OCI-LY3 (cell line): ENCODE results near the gene VTI1A.

ENCODE experiments used
- H2AFZ ChIP-seq: fragments of 200-600, 300-600 bp; shearing (Covaris generic); 2 replicates; pipeline ENCODE4 v1.6.0; 2014; ENCODE audit warnings: antibody characterized with exemption, low read depth, low read length
- H3K27ac ChIP-seq: fragments of 200-600, 300-600 bp; sonication (generic); 2 replicates; pipeline ENCODE4 v1.5.1; 2014; ENCODE audit warnings: mild to moderate bottlenecking, low read length, moderate library complexity, mixed read lengths
- H3K27me3 ChIP-seq: fragments of 200-600, 300-600 bp; sonication (generic); 2 replicates; pipeline ENCODE4 v1.6.1; 2014; ENCODE audit warnings: low read depth, low read length, mixed read lengths
- H3K36me3 ChIP-seq: fragments of 200-600, 300-600 bp; sonication (generic); replicated peaks from 2 replicates; pipeline ENCODE3; 2014; ENCODE audit warnings: low read depth, low read length, mixed read lengths
- H3K4me1 ChIP-seq: fragments of 300-600, 200-600 bp; sonication (generic); 2 replicates; pipeline ENCODE4 v1.6.1; 2014; ENCODE audit warnings: low read length, mixed read lengths
- H3K4me2 ChIP-seq: fragments of 200-600, 300-600 bp; sonication (generic); 2 replicates; pipeline ENCODE4 v1.6.1; 2014; ENCODE audit warnings: low read length, mixed read lengths
- H3K4me3 ChIP-seq: fragments of 300-600, 200-600 bp; sonication (generic); 2 replicates; pipeline ENCODE4 v1.5.1; 2014; ENCODE audit warnings: antibody characterized with exemption, mild to moderate bottlenecking, low read length, moderate library complexity
- H3K79me2 ChIP-seq: fragments of 300-600, 200-600 bp; shearing (Covaris generic); 2 replicates; pipeline ENCODE4 v1.6.1; 2014; ENCODE audit warnings: mild to moderate bottlenecking, low read length, mixed read lengths
- H3K9ac ChIP-seq: fragments of 300-600, 200-600 bp; shearing (Covaris generic); 2 replicates; pipeline ENCODE4 v1.6.0; 2014; ENCODE audit warnings: mild to moderate bottlenecking, low read length, moderate library complexity
- H3K9me3 ChIP-seq: fragments of 200-600, 300-600 bp; shearing (Covaris generic); 2 replicates; pipeline ENCODE4 v1.6.1; 2014; ENCODE audit warnings: low read length, mixed read lengths; ENCODE audit not compliant: insufficient read depth
- H4K20me1 ChIP-seq: fragments of 200-600, 300-600 bp; sonication (generic); 2 replicates; pipeline ENCODE4 v1.6.1; 2016; ENCODE audit warnings: low read length, mixed read lengths; ENCODE audit not compliant: insufficient read depth
- CTCF ChIP-seq: fragments of 200-600, 300-600 bp; sonication (generic); IDR thresholded peaks from 2 replicates; pipeline ENCODE4 v1.5.1; 2014; ENCODE audit warnings: antibody characterized with exemption, low read length, low read depth
- EZH2phosphoT487 ChIP-seq: fragments of 200-600 bp; shearing (Covaris generic); IDR thresholded peaks from 2 replicates; pipeline ENCODE4 v1.6.1; 2018; ENCODE audit warnings: antibody characterized with exemption, mixed run types, low read depth

Gene VTI1A

GRCh38 chr10:112585126-112585525 lies 138.1 kb downstream of the VTI1A start:
- Histone ChIP-seq H3K4me2 (no peak overlapping the region), H3K27ac (no peak overlapping the region)

GRCh38 chr10:112585960-112586359 lies 138.9 kb downstream of the VTI1A start:
- Histone ChIP-seq H2AFZ (no peak overlapping the region), H3K4me1 (0 out of 2 replicates have a peak, but pooled peaks cover 4% of the 10 kb centered on the region), H3K36me3 (no peaks in the 10 kb centered on the region), H3K79me2 (no peaks in the 10 kb centered on the region), H3K27me3 (no peaks in the 10 kb centered on the region), H3K4me3 (no peak overlapping the region), H3K27ac (no peak overlapping the region), H3K9me3 (no peaks in the 10 kb centered on the region), H3K9ac (no peak overlapping the region), H3K4me2 (no peak overlapping the region), H4K20me1 (no peaks in the 10 kb centered on the region)
- TF ChIP-seq EZH2phosphoT487 (no peak), CTCF (no peak)

More at GRCh38 chr10:112585126-112585525, 138.1 kb downstream of the VTI1A start:
- no peaks in the 10 kb centered on the region for H4K20me1 ChIP-seq
- H3K79me2 ChIP-seq, result no peaks in the 10 kb centered on the region
- no peak overlapping the region for H2AFZ ChIP-seq
- no peak overlapping the region for H3K9ac ChIP-seq
- H3K9me3 ChIP-seq, result no peaks in the 10 kb centered on the region
- 0 out of 2 replicates have a peak, but pooled peaks cover 4% of the 10 kb centered on the region for H3K4me1 ChIP-seq
- no peaks in the 10 kb centered on the region for H3K36me3 ChIP-seq
- H3K27me3 ChIP-seq, result no peaks in the 10 kb centered on the region
- no peak overlapping the region for H3K4me3 ChIP-seq
- TF ChIP-seq CTCF, result no peak
- TF ChIP-seq EZH2phosphoT487, result no peak

- H3K4me1 ChIP-seq, result no peaks in the 10 kb centered on the region
- H3K4me3 ChIP-seq, result no peak overlapping the region
- no peak overlapping the region for H3K27ac ChIP-seq
- no peak overlapping the region for H3K4me2 ChIP-seq
- H3K9ac ChIP-seq, result no peak overlapping the region
- H4K20me1 ChIP-seq, result no peaks in the 10 kb centered on the region
- TF ChIP-seq EZH2phosphoT487, result no peak
- TF ChIP-seq CTCF, result no peak
- no peaks in the 10 kb centered on the region for H3K9me3 ChIP-seq
- no peaks in the 10 kb centered on the region for H3K79me2 ChIP-seq
- no peaks in the 10 kb centered on the region for H3K36me3 ChIP-seq
- no peak overlapping the region for H2AFZ ChIP-seq
- no peaks in the 10 kb centered on the region for H3K27me3 ChIP-seq
Observed at GRCh38 chr10:112587729-112588128, 140.7 kb downstream of the VTI1A start.

- no peaks in the 10 kb centered on the region for H3K36me3 ChIP-seq
- no peak overlapping the region for H2AFZ ChIP-seq
- H3K27ac ChIP-seq, result no peak overlapping the region
- H3K9ac ChIP-seq, result no peak overlapping the region
- H3K27me3 ChIP-seq, result no peaks in the 10 kb centered on the region
- H3K4me1 ChIP-seq, result no peaks in the 10 kb centered on the region
- H4K20me1 ChIP-seq, result no peaks in the 10 kb centered on the region
- TF ChIP-seq EZH2phosphoT487 (no peak), CTCF (no peak)
- H3K4me2 ChIP-seq, result no peak overlapping the region
- H3K9me3 ChIP-seq, result no peaks in the 10 kb centered on the region
- H3K4me3 ChIP-seq, result no peak overlapping the region
- H3K79me2 ChIP-seq, result no peaks in the 10 kb centered on the region
Observed at GRCh38 chr10:112588225-112588990, 141.4 kb downstream of the VTI1A start.
